Glutamatergic neuron (in vitro differentiated cells): ENCODE data around the gene ZFP36L2. TPM values are rescaled to one million over a fixed set of nuclear protein-coding genes. Genes with fewer than 3 reads are reported as not detected.

ENCODE experiments used
- DNase-seq: peaks from one replicate; pipeline ENCODE4 v3.0.0; 2022
- H3K27ac Mint-ChIP-seq: one replicate; pipeline ENCODE4 v1.8.0; 2020; ENCODE audit warnings: mild to moderate bottlenecking, mixed read lengths, inconsistent platforms; ENCODE audit not compliant: unreplicated experiment
- H3K27me3 Mint-ChIP-seq: one replicate; pipeline ENCODE4 v1.8.0; 2020; ENCODE audit warnings: mild to moderate bottlenecking, moderate library complexity, mixed read lengths, inconsistent platforms; ENCODE audit not compliant: unreplicated experiment
- H3K36me3 Mint-ChIP-seq: one replicate; pipeline ENCODE4 v1.8.0; 2020; ENCODE audit warnings: mild to moderate bottlenecking, mixed read lengths, inconsistent platforms; ENCODE audit not compliant: unreplicated experiment
- H3K4me1 Mint-ChIP-seq: one replicate; pipeline ENCODE4 v1.8.0; 2020; ENCODE audit warnings: mild to moderate bottlenecking, low read depth, mixed read lengths, inconsistent platforms; ENCODE audit not compliant: unreplicated experiment
- H3K4me3 Mint-ChIP-seq: one replicate; pipeline ENCODE4 v1.8.0; 2020; ENCODE audit warnings: mild to moderate bottlenecking, mixed read lengths, inconsistent platforms; ENCODE audit not compliant: unreplicated experiment
- H3K9me3 Mint-ChIP-seq: one replicate; pipeline ENCODE4 v1.8.0; 2020; ENCODE audit warnings: mild to moderate bottlenecking, moderate library complexity, mixed read lengths, inconsistent platforms; ENCODE audit not compliant: unreplicated experiment
- total RNA-seq: library from RNA; stranded (reverse); fragmentation: NEBNext Ultra II Directional; extraction: Animal tissue kit (Norgen Biotek cat#: 25700); gene quantifications from one replicate; pipeline ENCODE4 v1.2.1, GENCODE V29; 2021; ENCODE audit not compliant: unreplicated experiment
- TF ChIP-seq, protein P1 (sequence below): fragments of 200-600 bp; sonication (generic); IDR thresholded peaks from one replicate; pipeline ENCODE4 v1.5.0; 2021; ENCODE audit not compliant: partially characterized antibody, unreplicated experiment

ZFP36L2 gene
- total RNA-seq, 1 donor from 2014 or later = 0.88 TPM

DNA sequence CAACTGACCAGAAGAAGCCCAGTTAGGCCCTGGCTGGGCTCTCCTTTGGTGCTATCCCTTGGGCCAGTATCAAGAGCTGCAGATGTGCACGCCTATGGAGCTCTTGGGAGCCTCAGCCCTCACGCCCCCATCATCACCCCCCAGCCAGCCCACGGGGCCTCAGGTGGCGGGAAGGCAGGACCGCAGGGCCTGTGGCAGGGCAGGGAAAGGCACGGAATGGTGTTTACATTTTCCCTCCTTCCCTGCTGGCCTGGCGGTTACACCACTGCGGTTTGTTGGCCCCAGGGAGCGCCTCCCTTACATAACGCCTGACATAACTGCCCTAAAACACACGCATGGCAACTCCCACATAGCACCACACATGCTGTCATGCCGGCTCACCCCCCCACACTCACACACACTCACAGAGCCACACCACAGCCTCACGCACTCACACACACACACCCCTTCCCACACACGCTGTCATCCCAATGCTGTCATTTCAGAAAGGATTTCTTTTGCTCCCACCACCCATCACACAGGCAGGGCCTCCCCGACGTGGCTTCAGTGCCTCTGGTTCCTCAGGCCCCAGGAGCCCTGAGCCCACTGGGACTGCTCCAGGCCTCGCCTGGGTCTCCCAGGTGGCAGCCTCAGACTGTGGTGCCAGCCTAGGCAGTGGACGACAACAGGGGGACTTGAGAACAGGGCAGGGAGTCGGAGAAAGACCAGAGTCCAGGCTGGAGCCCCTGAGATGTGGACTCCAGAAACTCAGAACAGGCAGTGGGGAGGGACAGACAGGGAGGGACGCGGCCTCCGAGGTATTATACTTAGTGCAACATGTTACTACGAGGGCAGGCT is 15.7 kb downstream of the ZFP36L2 start:
- peaks cover 4% of the 10 kb centered on the region for H3K27me3 Mint-ChIP-seq
- no peak for DNase-seq
- peaks cover 3% of the 10 kb centered on the region for H3K9me3 Mint-ChIP-seq

DNA sequence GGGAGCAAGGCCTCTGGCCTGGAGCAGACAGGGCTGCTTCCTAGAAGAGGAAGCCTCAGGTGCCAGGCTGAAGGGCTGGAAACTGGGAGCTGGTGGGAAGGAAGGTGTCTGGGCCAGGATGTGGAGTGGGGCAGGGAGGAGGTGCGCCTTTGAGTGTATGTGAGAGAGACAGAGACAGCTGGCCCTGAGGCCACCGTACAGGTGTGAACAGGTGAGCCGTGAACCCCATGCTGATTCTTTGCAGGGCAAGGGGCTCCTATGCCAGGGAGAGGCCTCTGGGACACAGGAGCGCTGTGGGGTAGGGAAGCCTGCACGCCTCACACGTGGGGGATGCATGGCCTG is 16.3 kb downstream of the ZFP36L2 start:
- Mint-ChIP-seq H3K9me3 (peaks cover 3% of the 10 kb centered on the region), H3K4me3 (no peak overlapping the region), H3K27me3 (peaks cover 4% of the 10 kb centered on the region), H3K36me3 (no peaks in the 10 kb centered on the region), H3K27ac (no peak overlapping the region), H3K4me1 (no peaks in the 10 kb centered on the region)
- TF ChIP-seq, protein P1, sequence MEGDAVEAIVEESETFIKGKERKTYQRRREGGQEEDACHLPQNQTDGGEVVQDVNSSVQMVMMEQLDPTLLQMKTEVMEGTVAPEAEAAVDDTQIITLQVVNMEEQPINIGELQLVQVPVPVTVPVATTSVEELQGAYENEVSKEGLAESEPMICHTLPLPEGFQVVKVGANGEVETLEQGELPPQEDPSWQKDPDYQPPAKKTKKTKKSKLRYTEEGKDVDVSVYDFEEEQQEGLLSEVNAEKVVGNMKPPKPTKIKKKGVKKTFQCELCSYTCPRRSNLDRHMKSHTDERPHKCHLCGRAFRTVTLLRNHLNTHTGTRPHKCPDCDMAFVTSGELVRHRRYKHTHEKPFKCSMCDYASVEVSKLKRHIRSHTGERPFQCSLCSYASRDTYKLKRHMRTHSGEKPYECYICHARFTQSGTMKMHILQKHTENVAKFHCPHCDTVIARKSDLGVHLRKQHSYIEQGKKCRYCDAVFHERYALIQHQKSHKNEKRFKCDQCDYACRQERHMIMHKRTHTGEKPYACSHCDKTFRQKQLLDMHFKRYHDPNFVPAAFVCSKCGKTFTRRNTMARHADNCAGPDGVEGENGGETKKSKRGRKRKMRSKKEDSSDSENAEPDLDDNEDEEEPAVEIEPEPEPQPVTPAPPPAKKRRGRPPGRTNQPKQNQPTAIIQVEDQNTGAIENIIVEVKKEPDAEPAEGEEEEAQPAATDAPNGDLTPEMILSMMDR = no peak
- no peak for DNase-seq

More for the DNA sequence above, 15.7 kb downstream of the ZFP36L2 start:
- TF ChIP-seq, protein P1 = no peak
- Mint-ChIP-seq H3K27ac (no peak overlapping the region), H3K36me3 (no peaks in the 10 kb centered on the region), H3K4me1 (no peaks in the 10 kb centered on the region), H3K4me3 (no peak overlapping the region)

DNA sequence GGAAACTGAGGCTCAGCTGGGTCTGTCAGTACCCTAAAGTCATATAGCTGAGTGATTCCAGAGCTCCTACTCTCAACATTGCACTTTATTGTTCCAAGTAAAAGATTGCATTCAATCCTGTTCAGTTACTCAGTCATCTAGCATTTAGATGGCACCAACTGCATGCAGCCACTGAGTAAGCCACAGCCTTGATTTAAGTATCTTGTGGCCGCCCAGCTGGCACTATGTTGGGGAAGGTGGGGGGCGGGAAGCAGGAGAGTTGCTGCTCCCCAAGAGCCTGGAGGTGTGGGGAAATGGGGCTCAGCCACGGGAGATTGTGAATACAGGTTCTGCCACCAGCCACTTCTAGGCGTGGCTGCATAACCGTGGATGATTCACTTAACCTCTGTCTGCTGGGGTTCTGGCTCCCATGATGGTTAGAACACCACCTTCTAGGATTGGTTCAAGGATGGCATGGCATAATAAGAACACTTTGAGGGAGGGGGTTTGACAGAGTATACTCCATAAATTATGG is 17.1 kb downstream of the ZFP36L2 start:
- Mint-ChIP-seq H3K27ac (no peak overlapping the region), H3K27me3 (peaks cover 4% of the 10 kb centered on the region), H3K4me1 (no peaks in the 10 kb centered on the region), H3K36me3 (no peaks in the 10 kb centered on the region), H3K9me3 (peaks cover 3% of the 10 kb centered on the region), H3K4me3 (no peak overlapping the region)
- TF ChIP-seq, protein P1 = no peak
- no peak for DNase-seq

DNA sequence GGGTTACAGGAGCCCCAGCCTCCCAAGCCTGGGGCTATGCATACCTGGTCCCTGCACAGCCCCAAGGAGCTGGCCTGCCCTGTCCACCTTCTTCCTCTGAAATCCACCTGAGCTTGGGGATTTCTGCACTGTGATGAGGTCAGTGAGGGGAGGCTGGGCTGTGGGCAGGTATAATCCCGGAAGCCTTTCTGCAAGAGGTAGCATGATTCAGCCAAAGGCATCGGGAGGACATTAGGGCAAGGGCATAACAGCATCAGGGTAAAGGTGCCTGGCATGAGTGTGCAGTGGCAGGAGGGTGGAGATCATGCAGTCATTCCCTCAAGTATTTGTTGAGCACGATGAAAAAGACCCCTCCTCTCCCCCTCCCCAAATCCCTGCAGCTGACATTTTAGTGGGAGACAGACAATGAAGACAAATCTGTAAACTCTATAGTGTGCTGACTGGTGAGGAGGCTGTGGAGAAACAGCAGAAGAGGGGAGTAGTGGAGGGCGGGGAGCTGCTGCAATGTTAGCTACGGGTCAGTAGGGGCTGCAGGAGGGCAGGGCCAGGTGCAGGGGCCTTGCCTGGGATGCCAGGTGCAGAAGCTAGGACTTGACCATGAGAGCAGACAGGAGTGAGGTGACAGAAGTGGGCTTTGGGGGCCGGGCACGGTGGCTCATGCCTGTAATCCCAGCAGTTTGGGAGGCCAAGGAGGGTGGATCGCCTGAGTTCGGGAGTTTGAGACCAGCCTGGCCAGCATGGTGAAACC is 18.7 kb downstream of the ZFP36L2 start:
- Mint-ChIP-seq H3K36me3 (no peaks in the 10 kb centered on the region), H3K4me3 (no peak overlapping the region), H3K27ac (no peak overlapping the region), H3K27me3 (peaks cover 4% of the 10 kb centered on the region), H3K4me1 (no peaks in the 10 kb centered on the region), H3K9me3 (peaks cover 3% of the 10 kb centered on the region)
- TF ChIP-seq, protein P1 = no peak
- no peak for DNase-seq
